Measurements from ENCODE around the gene SNX32. TPM values are rescaled to one million over a fixed set of nuclear protein-coding genes. Genes with fewer than 3 reads are reported as not detected.

SNX32 gene
- total RNA-seq, 1 experiment from 2014 or later = not detected

GRCh38 chr11:65797711-65798110 is 36.1 kb upstream of the SNX32 start (continued):
- TF ChIP-seq EZH2phosphoT487 (IDR thresholded peaks at IDR 0.05; ENCODE audit: borderline replicate concordance) (no peak), POLR2A (IDR thresholded peaks at IDR 0.05; ENCODE audit: borderline replicate concordance, extremely low read depth, insufficient read depth, insufficient read length) (no peak), EGR1 (IDR thresholded peaks at IDR 0.05; ENCODE audit: low read depth) (no peak)

- POLR2A ChIA-PET = no interaction called here
- no peak overlapping the region for H3K4me2 ChIP-seq (ENCODE audit: low read length)
- CTCF ChIA-PET = interaction anchor here (1.2 to 3.0 kb wide), 2 partner anchors 19 to 86 kb away, joined by 4 to 12 read pairs; no protein-coding TSS in a partner anchor
- no peaks in the 10 kb centered on the region for H4K20me1 ChIP-seq (ENCODE audit: insufficient read depth)
- H3K4me3 ChIP-seq (replicated peaks in 1 of 2; ENCODE audit: low read depth in 1 of 2, low read length in 2 of 2) = no peak overlapping the region
- H3K9me2 ChIP-seq (ENCODE audit: insufficient read depth) = no peaks in the 10 kb centered on the region
- H3K4me1 ChIP-seq (ENCODE audit: control insufficient read depth in 1 of 2, insufficient read depth in 2 of 2, low read length in 2 of 2) = peaks cover 3 to 6% of the 10 kb centered on the region in 2 experiments; a peak in 3 of 4 replicates
- H3K9me3 ChIP-seq (ENCODE audit: control insufficient read depth in 1 of 2, insufficient read depth in 1 of 2, low read depth in 1 of 2, low read length in 2 of 2) = no peaks in the 10 kb centered on the region
- peaks cover 12 to 20% of the 10 kb centered on the region in 2 experiments; a peak in 3 of 4 replicates for H3K36me3 ChIP-seq (ENCODE audit: control insufficient read depth in 1 of 2, insufficient read depth in 2 of 2, low read length in 2 of 2)
- intact Hi-C loops (cut with micrococcal nuclease) = no loop called here
- H3K27me3 ChIP-seq (ENCODE audit: insufficient read depth, low read length) = no peaks in the 10 kb centered on the region
- no peak overlapping the region for H3K9ac ChIP-seq (ENCODE audit: low read length)
- no peak overlapping the region for H3K27ac ChIP-seq (ENCODE audit: low read depth, low read length)
- no peak for DNase-seq (ENCODE audit: low read depth, low spot score)
- H3K79me2 ChIP-seq (ENCODE audit: insufficient read depth, low read length) = no peaks in the 10 kb centered on the region; the same call in 1 of the 2 replicates
- H2AFZ ChIP-seq (ENCODE audit: low read depth, low read length, poor library complexity, severe bottlenecking) = no peak overlapping the region
- TF ChIP-seq POLR2A (IDR thresholded peaks at IDR 0.05; ENCODE audit: borderline replicate concordance, extremely low read depth, insufficient read depth, insufficient read length) (no peak), CTCF (IDR thresholded peaks at IDR 0.05 in 2 of 3, conservative IDR thresholded peaks at IDR 0.05 in 1 of 3; ENCODE audit: borderline replicate concordance in 1 of 3, insufficient read depth in 1 of 3, low read depth in 2 of 3, low read length in 2 of 3) (no peak), JUND (IDR thresholded peaks at IDR 0.05) (no peak), REST (IDR thresholded peaks at IDR 0.05; ENCODE audit: low read depth) (no peak), EGR1 (IDR thresholded peaks at IDR 0.05; ENCODE audit: low read depth) (no peak), SIN3A (IDR thresholded peaks at IDR 0.05; ENCODE audit: low read depth) (no peak)
- no TSS peak for BruUV-seq (replicated peaks)
- ATAC-seq = no peak
- RAD21 ChIA-PET (ENCODE audit: low non-redundant PET in 1 of 2, low total read pairs in 2 of 2, uncharacterized antibody in 2 of 2, unreplicated experiment in 2 of 2) = no interaction called here
Observed at GRCh38 chr11:65798882-65799281, 34.9 kb upstream of the SNX32 start.

All from HCT116 (cell line).